DND-41 (cell line): ENCODE results near the gene PODXL.

Experiments used
- ATAC-seq: fragments of 200-7000 bp; cut with Tn5 transposase; 3 replicates; pipeline ENCODE4 v1.9.1; 2021; ENCODE audit warnings: low read depth; ENCODE audit not compliant: insufficient read depth
- DNase-seq: peaks from one replicate; pipeline ENCODE4 v3.0.0-alpha.2; 2020
- H2AFZ ChIP-seq: 2 replicates; pipeline ENCODE4 v1.6.0; 2012; ENCODE audit warnings: low read depth, low read length
- H3K27ac ChIP-seq: 2 replicates; pipeline ENCODE4 v1.5.1; 2012; ENCODE audit warnings: low read length, inconsistent platforms
- H3K27me3 ChIP-seq: fragments of 200-600 bp; sonication (generic); 2 replicates; pipeline ENCODE4 v1.6.0; 2012; ENCODE audit warnings: low read length, mild to moderate bottlenecking, inconsistent platforms; ENCODE audit not compliant: insufficient read depth, poor library complexity
- H3K36me3 ChIP-seq: 2 replicates; pipeline ENCODE4 v1.5.1; 2012; ENCODE audit warnings: low read length, inconsistent platforms; ENCODE audit not compliant: insufficient read depth
- H3K4me1 ChIP-seq: 2 replicates; pipeline ENCODE4 v1.5.1; 2012; ENCODE audit warnings: mild to moderate bottlenecking, low read length; ENCODE audit not compliant: insufficient read depth
- H3K4me2 ChIP-seq: 2 replicates; pipeline ENCODE4 v1.6.0; 2012; ENCODE audit warnings: mild to moderate bottlenecking, moderate library complexity, low read length, inconsistent platforms; ENCODE audit not compliant: insufficient read depth
- H3K4me3 ChIP-seq, 2 experiments: fragments of 200-600 bp in 1 of 2; shearing (Covaris generic) in 1 of 2; 2 replicates each; pipeline ENCODE4 v1.5.1; 2012 to 2016; ENCODE audit warnings: inconsistent platforms in 2 of 2, low read length in 2 of 2, mild to moderate bottlenecking in 2 of 2, low read depth in 1 of 2, moderate library complexity in 1 of 2
- H3K79me2 ChIP-seq: 2 replicates; pipeline ENCODE4 v1.6.0; 2012; ENCODE audit warnings: low read length, inconsistent platforms; ENCODE audit not compliant: insufficient read depth
- H3K9ac ChIP-seq: 2 replicates; pipeline ENCODE4 v1.6.0; 2012; ENCODE audit warnings: low read depth, mild to moderate bottlenecking, inconsistent platforms, low read length, moderate library complexity
- H3K9me3 ChIP-seq: 2 replicates; pipeline ENCODE4 v1.5.1; 2012; ENCODE audit warnings: low read length, moderate library complexity, mild to moderate bottlenecking, inconsistent platforms; ENCODE audit not compliant: insufficient read depth, severe bottlenecking
- H4K20me1 ChIP-seq: 2 replicates; pipeline ENCODE4 v1.6.0; 2012; ENCODE audit warnings: low read length; ENCODE audit not compliant: insufficient read depth
- EZH2 ChIP-seq: IDR thresholded peaks from 3 replicates; pipeline ENCODE4 v1.6.1; 2012; ENCODE audit warnings: borderline replicate concordance, low read depth, mild to moderate bottlenecking, moderate library complexity, low read length, inconsistent platforms; ENCODE audit not compliant: severe bottlenecking
- TF ChIP-seq, protein P1 (sequence below): IDR thresholded peaks from 2 replicates; pipeline ENCODE4 v1.5.1; 2012; ENCODE audit warnings: borderline replicate concordance, low read length, moderate library complexity, mild to moderate bottlenecking; ENCODE audit not compliant: poor library complexity, severe bottlenecking; ENCODE audit errors: extremely low read depth

Gene PODXL

DNA sequence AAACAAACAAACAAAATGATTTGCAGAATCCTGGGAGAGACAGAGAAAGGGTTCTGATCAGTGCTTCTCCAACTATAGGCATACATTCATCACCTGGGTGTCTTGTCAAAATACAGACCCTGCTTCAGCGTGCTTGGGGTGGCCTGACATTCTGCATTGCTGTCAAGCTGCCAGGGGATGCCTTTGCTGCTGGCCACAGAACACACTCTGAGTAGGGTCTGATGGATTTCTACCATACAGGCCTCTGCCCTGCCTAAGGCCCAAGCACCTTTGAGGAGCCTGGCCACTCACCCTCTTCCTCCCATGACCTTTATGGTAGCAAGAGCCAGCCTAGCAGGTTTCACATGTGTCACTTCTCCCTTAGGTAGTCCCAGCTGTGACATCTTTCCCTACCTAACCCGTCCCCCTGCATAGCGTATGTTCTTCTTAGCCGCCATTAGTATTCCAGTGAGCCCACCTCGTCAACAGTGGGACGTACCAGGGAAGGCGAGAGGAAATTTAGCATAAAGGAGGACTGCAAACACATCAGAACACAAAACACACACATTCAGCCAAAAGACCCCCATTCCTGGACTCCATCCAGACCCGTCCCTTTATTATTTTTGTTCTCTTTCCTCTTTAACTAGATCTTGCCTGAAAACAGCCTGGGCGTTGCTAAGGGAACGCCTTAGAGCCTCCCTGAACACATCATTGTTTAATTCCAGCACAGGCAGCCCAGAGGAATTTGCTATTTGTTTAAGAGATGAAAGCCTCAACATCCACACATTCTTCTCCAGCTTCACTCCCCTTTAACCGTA, 43.9 kb upstream of the PODXL start:
- Histone ChIP-seq H3K27ac (no peak overlapping the region), H4K20me1 (no peaks in the 10 kb centered on the region), H3K9ac (no peak overlapping the region), H3K4me2 (no peak overlapping the region), H3K27me3 (peaks cover 11% of the 10 kb centered on the region), H3K9me3 (no peaks in the 10 kb centered on the region), H2AFZ (no peak overlapping the region), H3K79me2 (no peaks in the 10 kb centered on the region), H3K4me3 (no peak overlapping the region), H3K36me3 (no peaks in the 10 kb centered on the region), H3K4me1 (no peaks in the 10 kb centered on the region)
- DNase-seq: no peak
- no peak for ATAC-seq
- TF ChIP-seq EZH2: no peak
- TF ChIP-seq, protein P1, sequence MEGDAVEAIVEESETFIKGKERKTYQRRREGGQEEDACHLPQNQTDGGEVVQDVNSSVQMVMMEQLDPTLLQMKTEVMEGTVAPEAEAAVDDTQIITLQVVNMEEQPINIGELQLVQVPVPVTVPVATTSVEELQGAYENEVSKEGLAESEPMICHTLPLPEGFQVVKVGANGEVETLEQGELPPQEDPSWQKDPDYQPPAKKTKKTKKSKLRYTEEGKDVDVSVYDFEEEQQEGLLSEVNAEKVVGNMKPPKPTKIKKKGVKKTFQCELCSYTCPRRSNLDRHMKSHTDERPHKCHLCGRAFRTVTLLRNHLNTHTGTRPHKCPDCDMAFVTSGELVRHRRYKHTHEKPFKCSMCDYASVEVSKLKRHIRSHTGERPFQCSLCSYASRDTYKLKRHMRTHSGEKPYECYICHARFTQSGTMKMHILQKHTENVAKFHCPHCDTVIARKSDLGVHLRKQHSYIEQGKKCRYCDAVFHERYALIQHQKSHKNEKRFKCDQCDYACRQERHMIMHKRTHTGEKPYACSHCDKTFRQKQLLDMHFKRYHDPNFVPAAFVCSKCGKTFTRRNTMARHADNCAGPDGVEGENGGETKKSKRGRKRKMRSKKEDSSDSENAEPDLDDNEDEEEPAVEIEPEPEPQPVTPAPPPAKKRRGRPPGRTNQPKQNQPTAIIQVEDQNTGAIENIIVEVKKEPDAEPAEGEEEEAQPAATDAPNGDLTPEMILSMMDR: no peak

DNA sequence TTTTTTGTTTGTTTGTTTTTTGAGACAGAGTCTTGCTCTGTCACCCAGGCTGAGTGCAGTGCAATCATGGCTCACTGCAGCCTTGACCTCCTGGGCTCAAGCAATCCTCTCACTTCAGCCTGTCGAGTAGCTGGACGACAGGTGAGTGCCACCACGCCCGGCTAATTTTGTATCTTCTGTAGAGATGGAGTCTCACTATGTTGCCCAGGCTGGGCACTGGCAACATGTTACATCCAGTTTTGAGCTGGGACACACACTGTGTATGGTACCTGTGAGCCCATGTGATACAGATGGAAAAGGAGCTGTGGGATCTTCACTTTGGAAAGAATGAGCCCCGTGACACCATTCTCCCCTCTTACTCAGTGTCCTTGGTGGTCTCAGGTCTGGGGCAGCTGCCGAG, 40.4 kb upstream of the PODXL start:
- no peak for ATAC-seq
- TF ChIP-seq, protein P1: no peak
- no peak for TF ChIP-seq EZH2
- no peak overlapping the region for H3K27ac ChIP-seq

DNA sequence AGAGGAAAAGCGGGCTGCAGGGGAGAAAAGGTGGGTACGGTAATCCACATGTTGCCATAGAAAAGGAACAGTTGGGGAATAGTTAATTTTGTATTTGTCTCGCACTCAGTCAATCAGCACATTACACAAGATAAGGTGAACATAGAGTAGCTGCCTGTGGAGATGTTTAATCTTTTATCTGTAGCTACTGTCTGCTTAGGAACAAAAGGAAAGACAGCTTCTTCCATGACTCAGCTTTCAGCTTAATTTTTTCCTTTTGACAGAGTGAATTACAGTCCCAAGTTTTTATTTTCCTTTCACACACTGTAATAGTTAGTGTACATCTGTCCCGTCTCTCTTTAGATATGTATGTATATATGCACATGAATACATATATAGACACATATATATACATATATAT, 39.3 kb upstream of the PODXL start:
- no peaks in the 10 kb centered on the region for H4K20me1 ChIP-seq
- no peak overlapping the region for H2AFZ ChIP-seq
- H3K4me1 ChIP-seq: no peaks in the 10 kb centered on the region
- TF ChIP-seq EZH2: no peak
- TF ChIP-seq, protein P1: no peak
- no peaks in the 10 kb centered on the region for H3K9me3 ChIP-seq
- H3K9ac ChIP-seq: no peak overlapping the region
- H3K36me3 ChIP-seq: no peaks in the 10 kb centered on the region
- no peak overlapping the region for H3K4me3 ChIP-seq
- peaks cover 2% of the 10 kb centered on the region for H3K27me3 ChIP-seq
- ATAC-seq (no peak), DNase-seq (no peak)
- no peaks in the 10 kb centered on the region for H3K79me2 ChIP-seq
- H3K27ac ChIP-seq: no peak overlapping the region
- H3K4me2 ChIP-seq: no peak overlapping the region

More for the DNA sequence above, 40.4 kb upstream of the PODXL start:
- Histone ChIP-seq H3K36me3 (no peaks in the 10 kb centered on the region), H3K9ac (no peak overlapping the region), H3K4me1 (no peaks in the 10 kb centered on the region), H3K4me3 (no peak overlapping the region), H3K79me2 (no peaks in the 10 kb centered on the region), H4K20me1 (no peaks in the 10 kb centered on the region), H3K27me3 (peaks cover 2% of the 10 kb centered on the region), H3K9me3 (no peaks in the 10 kb centered on the region), H2AFZ (no peak overlapping the region), H3K4me2 (no peak overlapping the region)
- DNase-seq: no peak
